ENCODE results near the gene SH2D3C. TPM values are rescaled to one million over a fixed set of nuclear protein-coding genes. Genes with fewer than 3 reads are reported as not detected.

SH2D3C gene
- total RNA-seq, 1 donor from 2014 or later, result 22.6 TPM

DNA sequence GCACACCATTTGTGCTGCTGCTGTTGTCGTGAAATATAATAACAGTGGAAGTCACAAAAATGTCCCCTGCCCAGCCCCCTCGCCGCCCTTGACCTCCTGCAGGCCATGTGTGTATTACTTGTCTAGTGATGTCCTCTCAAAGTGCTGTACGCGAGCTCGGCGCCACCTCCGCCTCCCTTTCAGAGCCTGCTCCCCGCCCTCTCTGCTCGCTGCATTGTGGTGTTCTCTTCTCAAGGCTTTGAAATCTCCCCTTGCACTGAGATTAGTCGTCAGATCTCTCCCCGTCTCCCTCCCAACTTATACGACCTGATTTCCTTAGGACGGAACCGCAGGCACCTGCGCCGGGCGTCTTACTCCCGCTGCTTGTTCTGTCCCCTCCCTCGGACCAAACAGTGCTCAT, 86.4 kb downstream of the SH2D3C start:
- intact Hi-C loops (cut with DNase I), result no loop called here
- no peak for DNase-seq (ENCODE audit: low spot score)
- ATAC-seq, result no peak

DNA sequence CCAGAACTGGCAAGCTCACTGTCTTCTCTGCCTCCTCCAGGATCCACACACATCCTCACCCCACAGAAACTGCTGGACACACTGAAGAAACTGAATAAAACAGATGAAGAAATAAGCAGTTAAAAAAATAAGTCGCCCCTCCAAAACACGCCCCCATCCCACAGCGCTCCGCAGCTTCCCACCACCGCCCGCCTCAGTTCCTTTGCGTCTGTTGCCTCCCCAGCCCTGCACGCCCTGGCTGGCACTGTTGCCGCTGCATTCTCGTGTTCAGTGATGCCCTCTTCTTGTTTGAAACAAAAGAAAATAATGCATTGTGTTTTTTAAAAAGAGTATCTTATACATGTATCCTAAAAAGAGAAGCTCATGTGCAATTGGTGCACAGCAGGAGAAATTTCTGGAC, 87.7 kb downstream of the SH2D3C start:
- intact Hi-C loops (cut with DNase I), result no loop called here
- DNase-seq (ENCODE audit: low spot score), result no peak
- ATAC-seq, result no peak

DNA sequence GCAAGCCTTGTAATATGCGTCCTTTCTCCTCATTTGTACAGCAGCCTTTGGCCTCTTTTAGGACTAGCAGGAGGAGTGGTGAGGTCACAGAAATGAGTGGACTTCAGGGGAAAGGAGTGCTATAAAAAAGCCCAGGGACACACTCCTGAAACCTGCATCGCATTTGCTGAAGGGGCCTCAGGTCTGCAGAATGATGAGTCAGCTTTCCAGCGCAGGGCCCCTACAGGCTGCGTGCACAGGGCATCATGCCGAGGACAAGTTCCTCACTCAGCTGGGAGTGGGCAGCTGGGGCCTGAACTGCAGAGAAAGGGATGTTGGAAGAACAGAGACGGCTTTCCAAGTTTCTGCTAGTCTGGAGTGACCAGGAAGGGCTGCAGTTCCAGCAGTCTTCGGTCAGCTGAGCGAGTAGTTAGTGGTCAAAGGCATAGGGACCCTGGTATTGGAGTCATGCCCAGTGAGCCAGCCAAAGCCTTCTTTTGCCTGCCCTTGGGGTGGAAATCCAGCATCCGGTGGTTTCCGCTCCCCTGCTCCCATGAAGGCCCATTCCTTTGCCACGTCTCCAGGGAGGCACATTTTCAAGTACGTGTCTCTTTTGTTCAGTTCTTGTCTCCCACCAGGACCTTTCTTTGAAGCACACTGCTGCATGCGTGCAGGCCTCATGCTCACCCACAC, 89.0 kb downstream of the SH2D3C start:
- no peak for DNase-seq (ENCODE audit: low spot score)
- ATAC-seq, result no peak
- intact Hi-C loops (cut with DNase I), result no loop called here

Small RNA genes lying within 50 kb of the gene (microRNA-seq; reads per million reads assigned to microRNA genes)
- gene MIR2861 (not detected), gene MIR3960 (not detected)

Other genes starting within 250 kb of the SH2D3C start
- 113 TPM for gene STXBP1, start 166.4 kb downstream of the SH2D3C start, total RNA-seq
- 0.80 TPM for gene CFAP157, start 71.7 kb downstream of the SH2D3C start, total RNA-seq
- 10.3 TPM for gene PTRH1, start 63.0 kb downstream of the SH2D3C start, total RNA-seq
- 0.13 TPM for gene TTC16, start 62.6 kb downstream of the SH2D3C start, total RNA-seq
- 6.8 TPM for gene TOR2A, start 43.4 kb downstream of the SH2D3C start, total RNA-seq
- gene CDK9, start 7.4 kb upstream of the SH2D3C start, total RNA-seq, result 127 TPM
- 69.7 TPM for gene FPGS, start 24.2 kb upstream of the SH2D3C start, total RNA-seq
- gene ENG, start 76.0 kb upstream of the SH2D3C start, total RNA-seq, result 285 TPM
- 61.0 TPM for gene AK1, start 99.0 kb upstream of the SH2D3C start, total RNA-seq
- 108 TPM for gene ST6GALNAC6, start 120.9 kb upstream of the SH2D3C start, total RNA-seq
- 19.6 TPM for gene ST6GALNAC4, start 138.4 kb upstream of the SH2D3C start, total RNA-seq
- 2.0 TPM for gene PIP5KL1, start 152.1 kb upstream of the SH2D3C start, total RNA-seq
- gene DPM2, start 159.2 kb upstream of the SH2D3C start, total RNA-seq, result 24.6 TPM
- gene EEIG1, start 202.3 kb upstream of the SH2D3C start, total RNA-seq, result 96.8 TPM